HepG2 (cell line): ENCODE data around the gene NAPEPLD. TPM values are rescaled to one million over a fixed set of nuclear protein-coding genes. Genes with fewer than 3 reads are reported as not detected.

Experiments
- CENPX ChIP-seq: sonication (generic); formaldehyde crosslinking; IDR thresholded peaks from 2 replicates; pipeline ENCODE4 v1.9.0; 2021; ENCODE audit warnings: mild to moderate bottlenecking, missing genetic modification reagents, moderate library complexity
- GATAD1 ChIP-seq: IDR thresholded peaks from 2 replicates; pipeline ENCODE4 v1.6.1; 2016; ENCODE audit warnings: missing genetic modification reagents, missing compliant biosample characterization
- KDM6A ChIP-seq: IDR thresholded peaks from 2 replicates; pipeline ENCODE4 v1.6.1; 2016; ENCODE audit warnings: low read depth
- MAFF ChIP-seq: IDR thresholded peaks from 2 replicates; pipeline ENCODE4 v1.6.1; 2011; ENCODE audit warnings: low read depth, low read length, improper control_type of control experiment
- PCBP1 ChIP-seq: fragments of 200-400 bp; formaldehyde crosslinking; IDR thresholded peaks from 2 replicates; pipeline ENCODE4 v1.6.1; 2017; ENCODE audit warnings: mild to moderate bottlenecking, low read depth, low read length, borderline replicate concordance
- PLRG1 ChIP-seq: fragments of 450-650 bp; conservative IDR thresholded peaks from 2 replicates; pipeline ENCODE4 v1.6.1; 2016
- SP140L ChIP-seq: sonication (generic); formaldehyde crosslinking; IDR thresholded peaks from 2 replicates; pipeline ENCODE4 v1.4.0; 2020; ENCODE audit warnings: missing genetic modification reagents, borderline replicate concordance
- SSRP1 ChIP-seq: IDR thresholded peaks from 2 replicates; pipeline ENCODE4 v1.6.1; 2016; ENCODE audit warnings: control low read depth
- TAF1 ChIP-seq: sonication (generic); formaldehyde crosslinking; IDR thresholded peaks from 2 replicates; pipeline ENCODE4 v1.4.0; 2020; ENCODE audit warnings: missing genetic modification reagents
- U2AF2 ChIP-seq: fragments of 200-400 bp; formaldehyde crosslinking; IDR thresholded peaks from 2 replicates; pipeline ENCODE4 v1.6.1; 2017; ENCODE audit warnings: low read depth, mild to moderate bottlenecking, low read length
- ZNF318 ChIP-seq: sonication (generic); formaldehyde crosslinking; IDR thresholded peaks from 2 replicates; pipeline ENCODE4 v1.4.0; 2020; ENCODE audit warnings: mild to moderate bottlenecking, missing genetic modification reagents
- ZNF326 ChIP-seq: sonication (generic); formaldehyde crosslinking; IDR thresholded peaks from 2 replicates; pipeline ENCODE4 v1.4.0; 2020; ENCODE audit warnings: missing genetic modification reagents, borderline replicate concordance
- ZNF619 ChIP-seq: sonication (generic); formaldehyde crosslinking; IDR thresholded peaks from 2 replicates; pipeline ENCODE4 v1.4.0; 2020; ENCODE audit warnings: mild to moderate bottlenecking, missing genetic modification reagents
- ZNF747 ChIP-seq: sonication (generic); formaldehyde crosslinking; IDR thresholded peaks from 2 replicates; pipeline ENCODE4 v1.8.1; 2023; ENCODE audit warnings: missing genetic modification reagents, mild to moderate bottlenecking, borderline replicate concordance
- polyA plus RNA-seq, 8 experiments: library from polyadenylated mRNA; depleted of rRNA in 3 of 8; stranded (reverse) in 7 of 8; unstranded in 1 of 8; fragments of >200 nt; fragmentation: Illumina TruSeq in 4 of 8; extraction: Trizol in 4 of 8; gene quantifications; 2 replicates each; pipeline versions ENCODE4 v1.2.1 to v1.2.3, GENCODE V29; 2011 to 2016; ENCODE audit warnings: low read depth in 4 of 8, missing spikeins in 1 of 8, mixed read lengths in 1 of 8; ENCODE audit not compliant: insufficient read depth in 1 of 8
- total RNA-seq, 5 experiments: library from RNA; depleted of rRNA; stranded (reverse); fragments of >200 nt; fragmentation: Illumina TruSeq; extraction: Trizol; gene quantifications; 2 replicates each; pipeline ENCODE4 v1.2.3, GENCODE V29; 2016; ENCODE audit warnings: low read depth in 1 of 5
- TF ChIP-seq, protein P1 (sequence below): sonication (generic); formaldehyde crosslinking; IDR thresholded peaks from 2 replicates; pipeline ENCODE4 v1.5.0; 2020; ENCODE audit warnings: missing genetic modification reagents
- TF ChIP-seq, protein P2 (sequence below): sonication (generic); formaldehyde crosslinking; IDR thresholded peaks from 2 replicates; pipeline ENCODE4 v1.8.0; 2022; ENCODE audit warnings: mild to moderate bottlenecking, missing genetic modification reagents; ENCODE audit not compliant: insufficient replicate concordance
- TF ChIP-seq, protein P3 (sequence below): sonication (generic); formaldehyde crosslinking; conservative IDR thresholded peaks from 2 replicates; pipeline ENCODE4 v1.8.0; 2022; ENCODE audit warnings: missing genetic modification reagents

NAPEPLD gene
- total and polyA plus RNA-seq, 2 of the 13 experiments (the other 11 are each of a cell fraction or from before 2014, with no cell fraction given), result 3.4 to 5.6 TPM

- TF ChIP-seq ZNF318 (CRISPR knock-in tag), result no peak
- no peak for TF ChIP-seq TAF1 (CRISPR knock-in tag)
- TF ChIP-seq, protein P1, sequence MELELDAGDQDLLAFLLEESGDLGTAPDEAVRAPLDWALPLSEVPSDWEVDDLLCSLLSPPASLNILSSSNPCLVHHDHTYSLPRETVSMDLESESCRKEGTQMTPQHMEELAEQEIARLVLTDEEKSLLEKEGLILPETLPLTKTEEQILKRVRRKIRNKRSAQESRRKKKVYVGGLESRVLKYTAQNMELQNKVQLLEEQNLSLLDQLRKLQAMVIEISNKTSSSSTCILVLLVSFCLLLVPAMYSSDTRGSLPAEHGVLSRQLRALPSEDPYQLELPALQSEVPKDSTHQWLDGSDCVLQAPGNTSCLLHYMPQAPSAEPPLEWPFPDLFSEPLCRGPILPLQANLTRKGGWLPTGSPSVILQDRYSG (CRISPR knock-in tag), result no peak
- no peak for TF ChIP-seq ZNF619 (CRISPR knock-in tag)
- peak; percentile 82 for TF ChIP-seq KDM6A
- TF ChIP-seq PLRG1, result no peak
- 0 out of 2 replicates have a peak, but pooled peaks have one; percentile 69 for TF ChIP-seq SSRP1 (CRISPR knock-in tag)
- TF ChIP-seq, protein P2, sequence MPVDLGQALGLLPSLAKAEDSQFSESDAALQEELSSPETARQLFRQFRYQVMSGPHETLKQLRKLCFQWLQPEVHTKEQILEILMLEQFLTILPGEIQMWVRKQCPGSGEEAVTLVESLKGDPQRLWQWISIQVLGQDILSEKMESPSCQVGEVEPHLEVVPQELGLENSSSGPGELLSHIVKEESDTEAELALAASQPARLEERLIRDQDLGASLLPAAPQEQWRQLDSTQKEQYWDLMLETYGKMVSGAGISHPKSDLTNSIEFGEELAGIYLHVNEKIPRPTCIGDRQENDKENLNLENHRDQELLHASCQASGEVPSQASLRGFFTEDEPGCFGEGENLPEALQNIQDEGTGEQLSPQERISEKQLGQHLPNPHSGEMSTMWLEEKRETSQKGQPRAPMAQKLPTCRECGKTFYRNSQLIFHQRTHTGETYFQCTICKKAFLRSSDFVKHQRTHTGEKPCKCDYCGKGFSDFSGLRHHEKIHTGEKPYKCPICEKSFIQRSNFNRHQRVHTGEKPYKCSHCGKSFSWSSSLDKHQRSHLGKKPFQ (CRISPR knock-in tag), result no peak
- no peak for TF ChIP-seq SP140L
- no peak for TF ChIP-seq PCBP1
- 0 out of 2 replicates have a peak, but pooled peaks have one; percentile 21 for TF ChIP-seq GATAD1 (CRISPR knock-in tag)
- peak; percentile 72 for TF ChIP-seq MAFF
- TF ChIP-seq U2AF2, result no peak
- TF ChIP-seq ZNF747 (CRISPR knock-in tag), result no peak
- TF ChIP-seq ZNF326 (CRISPR knock-in tag), result no peak
- TF ChIP-seq CENPX (CRISPR knock-in tag), result no peak
- TF ChIP-seq, protein P3, sequence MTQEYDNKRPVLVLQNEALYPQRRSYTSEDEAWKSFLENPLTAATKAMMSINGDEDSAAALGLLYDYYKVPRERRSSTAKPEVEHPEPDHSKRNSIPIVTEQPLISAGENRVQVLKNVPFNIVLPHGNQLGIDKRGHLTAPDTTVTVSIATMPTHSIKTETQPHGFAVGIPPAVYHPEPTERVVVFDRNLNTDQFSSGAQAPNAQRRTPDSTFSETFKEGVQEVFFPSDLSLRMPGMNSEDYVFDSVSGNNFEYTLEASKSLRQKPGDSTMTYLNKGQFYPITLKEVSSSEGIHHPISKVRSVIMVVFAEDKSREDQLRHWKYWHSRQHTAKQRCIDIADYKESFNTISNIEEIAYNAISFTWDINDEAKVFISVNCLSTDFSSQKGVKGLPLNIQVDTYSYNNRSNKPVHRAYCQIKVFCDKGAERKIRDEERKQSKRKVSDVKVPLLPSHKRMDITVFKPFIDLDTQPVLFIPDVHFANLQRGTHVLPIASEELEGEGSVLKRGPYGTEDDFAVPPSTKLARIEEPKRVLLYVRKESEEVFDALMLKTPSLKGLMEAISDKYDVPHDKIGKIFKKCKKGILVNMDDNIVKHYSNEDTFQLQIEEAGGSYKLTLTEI, result no peak
Measured at GRCh38 chr7:103106005-103106702, 42.7 kb downstream of the NAPEPLD start (continued).
